ENCODE measurements around the gene ZSWIM8.
A peak's percentile ranks its signal among the peaks of the same experiment; 100 is the strongest.

Gene ZSWIM8

GRCh38 chr10:73808021-73808815 is 22.8 kb downstream of the ZSWIM8 start:
- Histone ChIP-seq H2AFZ (ENCODE audit: low read length, unreplicated experiment) (no peak overlapping the region), H3K27ac (ENCODE audit: low read depth, low read length) (no peak overlapping the region), H3K36me3 (ENCODE audit: insufficient read depth, low read length) (peaks cover 14% of the 10 kb centered on the region; the same call in 1 of the 2 replicates), H3K27me3 (ENCODE audit: insufficient read depth, low read length) (no peaks in the 10 kb centered on the region), H3K4me1 (ENCODE audit: control insufficient read depth, insufficient read depth, low read length, unreplicated experiment) (no peaks in the 10 kb centered on the region), H3K79me2 (ENCODE audit: control insufficient read depth, insufficient read depth, low read length, unreplicated experiment) (peaks cover 11% of the 10 kb centered on the region), H3K4me3 (ENCODE audit: low read depth, low read length) (no peak overlapping the region)

- Histone ChIP-seq H3K36me3 (ENCODE audit: insufficient read depth, low read length) (peaks cover 14% of the 10 kb centered on the region; the same call in 1 of the 2 replicates), H3K27ac (ENCODE audit: low read depth, low read length) (no peak overlapping the region), H3K4me1 (ENCODE audit: control insufficient read depth, insufficient read depth, low read length, unreplicated experiment) (no peaks in the 10 kb centered on the region), H3K4me3 (ENCODE audit: low read depth, low read length) (no peak overlapping the region), H2AFZ (ENCODE audit: low read length, unreplicated experiment) (no peak overlapping the region), H3K79me2 (ENCODE audit: control insufficient read depth, insufficient read depth, low read length, unreplicated experiment) (peaks cover 11% of the 10 kb centered on the region), H3K27me3 (ENCODE audit: insufficient read depth, low read length) (no peaks in the 10 kb centered on the region)
Measured at GRCh38 chr10:73809061-73809818, 23.8 kb downstream of the ZSWIM8 start.

GRCh38 chr10:73810358-73810734 is 24.9 kb downstream of the ZSWIM8 start:
- peaks cover 14% of the 10 kb centered on the region; the same call in 1 of the 2 replicates for H3K36me3 ChIP-seq (ENCODE audit: insufficient read depth, low read length)
- H3K27ac ChIP-seq (ENCODE audit: low read depth, low read length): no peak overlapping the region
- H3K4me1 ChIP-seq (ENCODE audit: control insufficient read depth, insufficient read depth, low read length, unreplicated experiment): peaks cover under 1% of the 10 kb centered on the region
- H2AFZ ChIP-seq (ENCODE audit: low read length, unreplicated experiment): peak overlapping the region; percentile 69
- no peaks in the 10 kb centered on the region for H3K27me3 ChIP-seq (ENCODE audit: insufficient read depth, low read length)
- H3K79me2 ChIP-seq (ENCODE audit: control insufficient read depth, insufficient read depth, low read length, unreplicated experiment): peaks cover 11% of the 10 kb centered on the region
- peak overlapping the region; percentile 96 for H3K4me3 ChIP-seq (ENCODE audit: low read depth, low read length)

- Histone ChIP-seq H2AFZ (ENCODE audit: low read length, unreplicated experiment) (peak overlapping the region; percentile 69), H3K79me2 (ENCODE audit: control insufficient read depth, insufficient read depth, low read length, unreplicated experiment) (peaks cover 11% of the 10 kb centered on the region), H3K36me3 (ENCODE audit: insufficient read depth, low read length) (peaks cover 10% of the 10 kb centered on the region; the same call in 1 of the 2 replicates), H3K27me3 (ENCODE audit: insufficient read depth, low read length) (no peaks in the 10 kb centered on the region), H3K4me3 (ENCODE audit: low read depth, low read length) (peak overlapping the region; percentile 96), H3K27ac (ENCODE audit: low read depth, low read length) (peak overlapping the region; percentile 70; the same call in 1 of the 2 replicates), H3K4me1 (ENCODE audit: control insufficient read depth, insufficient read depth, low read length, unreplicated experiment) (peaks cover 6% of the 10 kb centered on the region)
Measured at GRCh38 chr10:73810735-73811465, 25.5 kb downstream of the ZSWIM8 start.

- peaks cover 5% of the 10 kb centered on the region; the same call in 1 of the 2 replicates for H3K36me3 ChIP-seq (ENCODE audit: insufficient read depth, low read length)
- H3K27ac ChIP-seq (ENCODE audit: low read depth, low read length): no peak overlapping the region
- peaks cover 24% of the 10 kb centered on the region for H3K4me1 ChIP-seq (ENCODE audit: control insufficient read depth, insufficient read depth, low read length, unreplicated experiment)
- no peak overlapping the region for H2AFZ ChIP-seq (ENCODE audit: low read length, unreplicated experiment)
- no peak overlapping the region for H3K4me3 ChIP-seq (ENCODE audit: low read depth, low read length)
- H3K79me2 ChIP-seq (ENCODE audit: control insufficient read depth, insufficient read depth, low read length, unreplicated experiment): peaks cover 11% of the 10 kb centered on the region
- H3K27me3 ChIP-seq (ENCODE audit: insufficient read depth, low read length): no peaks in the 10 kb centered on the region
Measured at GRCh38 chr10:73812657-73813056, 27.3 kb downstream of the ZSWIM8 start.

GRCh38 chr10:73813333-73813732 is 27.9 kb downstream of the ZSWIM8 start:
- Histone ChIP-seq H3K36me3 (ENCODE audit: insufficient read depth, low read length) (no peaks in the 10 kb centered on the region; the same call in 1 of the 2 replicates), H3K79me2 (ENCODE audit: control insufficient read depth, insufficient read depth, low read length, unreplicated experiment) (peaks cover 7% of the 10 kb centered on the region), H3K4me3 (ENCODE audit: low read depth, low read length) (no peak overlapping the region), H2AFZ (ENCODE audit: low read length, unreplicated experiment) (no peak overlapping the region), H3K27ac (ENCODE audit: low read depth, low read length) (no peak overlapping the region), H3K27me3 (ENCODE audit: insufficient read depth, low read length) (no peaks in the 10 kb centered on the region), H3K4me1 (ENCODE audit: control insufficient read depth, insufficient read depth, low read length, unreplicated experiment) (peaks cover 27% of the 10 kb centered on the region)

GRCh38 chr10:73814276-73814895 is 29.0 kb downstream of the ZSWIM8 start:
- Histone ChIP-seq H3K4me3 (ENCODE audit: low read depth, low read length) (no peak overlapping the region), H3K79me2 (ENCODE audit: control insufficient read depth, insufficient read depth, low read length, unreplicated experiment) (peaks cover 7% of the 10 kb centered on the region), H3K4me1 (ENCODE audit: control insufficient read depth, insufficient read depth, low read length, unreplicated experiment) (peaks cover 28% of the 10 kb centered on the region), H3K27ac (ENCODE audit: low read depth, low read length) (no peak overlapping the region), H3K27me3 (ENCODE audit: insufficient read depth, low read length) (no peaks in the 10 kb centered on the region), H3K36me3 (ENCODE audit: insufficient read depth, low read length) (no peaks in the 10 kb centered on the region; the same call in 1 of the 2 replicates), H2AFZ (ENCODE audit: low read length, unreplicated experiment) (no peak overlapping the region)

- Histone ChIP-seq H3K27me3 (ENCODE audit: insufficient read depth, low read length) (no peaks in the 10 kb centered on the region), H3K4me3 (ENCODE audit: low read depth, low read length) (peak overlapping the region; percentile 22; the same call in 1 of the 2 replicates), H3K27ac (ENCODE audit: low read depth, low read length) (peak overlapping the region; percentile 91), H3K4me1 (ENCODE audit: control insufficient read depth, insufficient read depth, low read length, unreplicated experiment) (peaks cover 35% of the 10 kb centered on the region), H3K36me3 (ENCODE audit: insufficient read depth, low read length) (no peaks in the 10 kb centered on the region; the same call in 1 of the 2 replicates), H3K79me2 (ENCODE audit: control insufficient read depth, insufficient read depth, low read length, unreplicated experiment) (peaks cover 7% of the 10 kb centered on the region), H2AFZ (ENCODE audit: low read length, unreplicated experiment) (no peak overlapping the region)
Measured at GRCh38 chr10:73814896-73815718, 29.7 kb downstream of the ZSWIM8 start.

- H3K4me1 ChIP-seq (ENCODE audit: control insufficient read depth, insufficient read depth, low read length, unreplicated experiment): peaks cover 37% of the 10 kb centered on the region
Measured at GRCh38 chr10:73815719-73816030, 30.3 kb downstream of the ZSWIM8 start.

More at GRCh38 chr10:73815719-73816030, 30.3 kb downstream of the ZSWIM8 start:
- Histone ChIP-seq H3K79me2 (ENCODE audit: control insufficient read depth, insufficient read depth, low read length, unreplicated experiment) (peaks cover 4% of the 10 kb centered on the region), H3K36me3 (ENCODE audit: insufficient read depth, low read length) (no peaks in the 10 kb centered on the region; the same call in 1 of the 2 replicates), H3K27me3 (ENCODE audit: insufficient read depth, low read length) (no peaks in the 10 kb centered on the region), H2AFZ (ENCODE audit: low read length, unreplicated experiment) (no peak overlapping the region), H3K4me3 (ENCODE audit: low read depth, low read length) (peak overlapping the region; percentile 22; the same call in 1 of the 2 replicates), H3K27ac (ENCODE audit: low read depth, low read length) (peak overlapping the region; percentile 91)
